HCT116 (cell line): ENCODE measurements around the gene OLA1. TPM values are rescaled to one million over a fixed set of nuclear protein-coding genes. Genes with fewer than 3 reads are reported as not detected.

Source experiments
- ATAC-seq: fragments of 200-7000 bp; cut with Tn5 transposase; 2 replicates; pipeline ENCODE4 v1.9.1; 2020; ENCODE audit warnings: mild to moderate bottlenecking, moderate library complexity
- BruUV-seq: library from RNA; stranded (reverse); fragments of 400-500 nt; replicated peaks from 2 replicates; lab custom pipeline; 2021; lab: Mats Ljungman, UMichigan
- CTCF ChIA-PET: fragments of 300-600 bp; sonication (Branson Sonifier 250); formaldehyde crosslinking; loops from one replicate; lab custom pipeline; 2021; ENCODE audit warnings: antibody characterized with exemption; lab: Charles Lee
- POLR2A ChIA-PET: fragments of 300-600, 350-600 bp; sonication (Branson Sonifier 250); formaldehyde crosslinking; loops from one replicate; lab custom pipeline; 2021; ENCODE audit warnings: antibody characterized with exemption; lab: Charles Lee
- RAD21 ChIA-PET, 2 experiments: fragments of 300-600 bp; sonication (Branson Sonifier 250); formaldehyde crosslinking; loops; one replicate each; lab custom pipeline; 2023; ENCODE audit warnings: low total read pairs in 2 of 2; ENCODE audit not compliant: uncharacterized antibody in 2 of 2, unreplicated experiment in 2 of 2, low non-redundant PET in 1 of 2; lab: Charles Lee
- DNase-seq: peaks from one replicate; pipeline ENCODE4 v3.0.0-alpha.2; 2010; ENCODE audit warnings: low read depth, low spot score
- H2AFZ ChIP-seq: fragments of 200-600 bp; shearing (Covaris generic), sonication (generic); 2 replicates; pipeline ENCODE4 v1.6.1; 2017; ENCODE audit warnings: low read depth, mixed run types, mixed read lengths, antibody characterized with exemption, low read length; ENCODE audit not compliant: poor library complexity, severe bottlenecking
- H3K27ac ChIP-seq: 2 replicates; pipeline ENCODE4 v1.5.1; 2012; ENCODE audit warnings: low read depth, low read length
- H3K27me3 ChIP-seq: fragments of 200-600 bp; sonication (generic); 2 replicates; pipeline ENCODE4 v1.6.1; 2016; ENCODE audit warnings: mixed run types, low read length, mixed read lengths; ENCODE audit not compliant: insufficient read depth
- H3K36me3 ChIP-seq, 2 experiments: fragments of 200-500 bp in 1 of 2; fragments of 200-600 bp in 1 of 2; sonication (Bioruptor generic) in 1 of 2; sonication (generic) in 1 of 2; 2 replicates each; pipeline versions ENCODE4 v1.5.1 to v1.6.1; 2014 to 2016; ENCODE audit warnings: low read length in 2 of 2, inconsistent platforms in 1 of 2, mixed read lengths in 1 of 2, mixed run types in 1 of 2; ENCODE audit not compliant: insufficient read depth in 2 of 2, control insufficient read depth in 1 of 2
- H3K4me1 ChIP-seq, 2 experiments: fragments of 200-600 bp in 1 of 2; sonication (generic) in 1 of 2; 2 replicates each; pipeline versions ENCODE4 v1.5.1 to v1.6.1; 2012 to 2017; ENCODE audit warnings: low read length in 2 of 2, inconsistent platforms in 1 of 2, mild to moderate bottlenecking in 1 of 2, mixed read lengths in 1 of 2, mixed run types in 1 of 2, moderate library complexity in 1 of 2; ENCODE audit not compliant: insufficient read depth in 2 of 2, control insufficient read depth in 1 of 2
- H3K4me2 ChIP-seq: fragments of 200-600 bp; sonication (generic); 2 replicates; pipeline ENCODE4 v1.6.1; 2017; ENCODE audit warnings: mixed run types, low read length, mixed read lengths
- H3K4me3 ChIP-seq, 2 experiments: fragments of 200-600 bp in 1 of 2; sonication (generic) in 1 of 2; replicated peaks in 1 of 2; 2 replicates each; pipeline ENCODE4 v1.5.1; 2011 to 2016; ENCODE audit warnings: low read length in 2 of 2, control low read depth in 1 of 2, low read depth in 1 of 2, mild to moderate bottlenecking in 1 of 2, mixed read lengths in 1 of 2, mixed run types in 1 of 2
- H3K79me2 ChIP-seq: fragments of 200-600 bp; sonication (generic); 2 replicates; pipeline ENCODE4 v1.6.1; 2017; ENCODE audit warnings: mild to moderate bottlenecking, mixed run types, low read length, moderate library complexity, mixed read lengths; ENCODE audit not compliant: insufficient read depth
- H3K9ac ChIP-seq: fragments of 200-600 bp; sonication (generic); 2 replicates; pipeline ENCODE4 v1.6.1; 2016; ENCODE audit warnings: low read length, mixed read lengths
- H3K9me2 ChIP-seq: fragments of 200-600 bp; sonication (generic), shearing (Covaris generic); 2 replicates; pipeline ENCODE4 v1.6.1; 2017; ENCODE audit warnings: mixed run types, mild to moderate bottlenecking, moderate library complexity; ENCODE audit not compliant: insufficient read depth
- H3K9me3 ChIP-seq, 2 experiments: fragments of 200-500 bp in 1 of 2; fragments of 200-600 bp in 1 of 2; sonication (Bioruptor generic) in 1 of 2; sonication (generic) in 1 of 2; 2 replicates each; pipeline ENCODE4 v1.6.1; 2014 to 2017; ENCODE audit warnings: low read length in 2 of 2, mixed read lengths in 2 of 2, inconsistent platforms in 1 of 2, low read depth in 1 of 2, mild to moderate bottlenecking in 1 of 2, mixed run types in 1 of 2, moderate library complexity in 1 of 2; ENCODE audit not compliant: control insufficient read depth in 1 of 2, insufficient read depth in 1 of 2
- H4K20me1 ChIP-seq: fragments of 200-600 bp; sonication (generic), shearing (Covaris generic); 2 replicates; pipeline ENCODE4 v1.6.1; 2017; ENCODE audit warnings: mixed run types, mild to moderate bottlenecking, moderate library complexity; ENCODE audit not compliant: insufficient read depth
- CEBPB ChIP-seq: IDR thresholded peaks from 2 replicates; pipeline ENCODE4 v1.6.1; 2012; ENCODE audit warnings: low read depth
- EGR1 ChIP-seq: IDR thresholded peaks from 2 replicates; pipeline ENCODE4 v1.6.1; 2012; ENCODE audit warnings: low read depth
- EZH2 ChIP-seq: fragments of 200-600 bp; sonication (generic); IDR thresholded peaks from 2 replicates; pipeline ENCODE4 v1.6.1; 2017; ENCODE audit warnings: antibody characterized with exemption, mixed run types
- EZH2phosphoT487 ChIP-seq: fragments of 200-600 bp; IDR thresholded peaks from 2 replicates; pipeline ENCODE4 v1.6.1; 2018; ENCODE audit warnings: antibody characterized with exemption, borderline replicate concordance
- FOSL1 ChIP-seq: IDR thresholded peaks from 2 replicates; pipeline ENCODE4 v1.6.1; 2012; ENCODE audit warnings: low read depth
- JUND ChIP-seq: IDR thresholded peaks from 2 replicates; pipeline ENCODE4 v1.6.1; 2012
- SP1 ChIP-seq: IDR thresholded peaks from 2 replicates; pipeline ENCODE4 v1.6.1; 2012; ENCODE audit warnings: low read depth
- SRF ChIP-seq: IDR thresholded peaks from 2 replicates; pipeline ENCODE4 v1.6.1; 2012; ENCODE audit warnings: low read depth
- YY1 ChIP-seq: IDR thresholded peaks from 2 replicates; pipeline ENCODE4 v1.6.1; 2011; ENCODE audit warnings: low read length, low read depth, moderate library complexity, mild to moderate bottlenecking; ENCODE audit not compliant: insufficient replicate concordance; ENCODE audit errors: extremely low read depth
- ZNF274 ChIP-seq: fragments of 200-500 bp; sonication (Bioruptor generic); IDR thresholded peaks from 2 replicates; pipeline ENCODE4 v1.6.1; 2014; ENCODE audit warnings: mild to moderate bottlenecking, low read depth, low read length, inconsistent platforms
- intact Hi-C: fragments of 100-400 bp; cut with micrococcal nuclease; formaldehyde crosslinking; loops from 2 replicates; pipeline ENCODE4 v1.10.0; 2022
- total RNA-seq: library from RNA; stranded (reverse); gene quantifications from one replicate; pipeline ENCODE4 v1.2.1, GENCODE V29; 2021; ENCODE audit not compliant: unreplicated experiment
- TF ChIP-seq, protein P1 (sequence below), 3 experiments: fragments of 200-600 bp in 1 of 3; sonication (generic) in 1 of 3; IDR thresholded peaks in 2 of 3; conservative IDR thresholded peaks in 1 of 3; 2 replicates each; pipeline ENCODE4 v1.5.1; 2012 to 2017; ENCODE audit warnings: low read depth in 2 of 3, low read length in 2 of 3, antibody characterized with exemption in 1 of 3, borderline replicate concordance in 1 of 3, control low read depth in 1 of 3, mild to moderate bottlenecking in 1 of 3, mixed read lengths in 1 of 3, mixed run types in 1 of 3, moderate library complexity in 1 of 3; ENCODE audit not compliant: insufficient read depth in 1 of 3
- TF ChIP-seq, protein P2 (sequence below): IDR thresholded peaks from 2 replicates; pipeline ENCODE4 v1.6.1; 2012; ENCODE audit warnings: low read depth
- TF ChIP-seq, protein P3 (sequence below): IDR thresholded peaks from 2 replicates; pipeline ENCODE4 v1.6.1; 2012
- TF ChIP-seq, protein P4 (sequence below): IDR thresholded peaks from 2 replicates; pipeline ENCODE4 v1.6.1; 2011; ENCODE audit warnings: mild to moderate bottlenecking, low read length, moderate library complexity; ENCODE audit not compliant: insufficient replicate concordance; ENCODE audit errors: extremely low read depth

Gene OLA1
- total RNA-seq, 1 experiment from 2014 or later: 219 TPM

DNA sequence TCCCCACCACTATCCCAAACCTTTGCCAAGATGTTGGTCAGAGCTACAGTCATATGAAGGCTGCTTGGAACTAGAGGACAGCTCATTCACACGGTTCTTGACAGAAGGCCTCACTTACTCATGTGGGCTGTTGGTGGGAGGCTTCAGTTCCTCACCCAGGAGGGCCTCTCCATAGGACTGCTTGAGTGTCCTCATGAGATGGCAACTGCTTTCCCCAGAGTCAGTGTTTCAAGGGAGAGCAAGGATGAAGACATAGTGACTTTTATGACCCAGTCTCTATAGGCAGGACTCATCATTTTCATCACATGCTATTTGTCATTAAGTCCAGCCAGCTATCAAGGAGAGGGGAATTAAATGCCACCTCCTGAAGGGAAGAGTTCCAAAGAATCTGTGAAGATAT, 33.4 kb upstream of the OLA1 start:
- no peaks in the 10 kb centered on the region for H4K20me1 ChIP-seq
- H3K4me1 ChIP-seq: no peaks in the 10 kb centered on the region
- BruUV-seq: no TSS peak
- no peak overlapping the region for H3K9ac ChIP-seq
- H3K79me2 ChIP-seq: no peaks in the 10 kb centered on the region
- H3K9me3 ChIP-seq: no peaks in the 10 kb centered on the region
- H2AFZ ChIP-seq: no peak overlapping the region
- no peaks in the 10 kb centered on the region for H3K36me3 ChIP-seq
- no peak overlapping the region for H3K4me2 ChIP-seq
- no peaks in the 10 kb centered on the region for H3K9me2 ChIP-seq
- H3K4me3 ChIP-seq: no peak overlapping the region
- TF ChIP-seq, protein P1, sequence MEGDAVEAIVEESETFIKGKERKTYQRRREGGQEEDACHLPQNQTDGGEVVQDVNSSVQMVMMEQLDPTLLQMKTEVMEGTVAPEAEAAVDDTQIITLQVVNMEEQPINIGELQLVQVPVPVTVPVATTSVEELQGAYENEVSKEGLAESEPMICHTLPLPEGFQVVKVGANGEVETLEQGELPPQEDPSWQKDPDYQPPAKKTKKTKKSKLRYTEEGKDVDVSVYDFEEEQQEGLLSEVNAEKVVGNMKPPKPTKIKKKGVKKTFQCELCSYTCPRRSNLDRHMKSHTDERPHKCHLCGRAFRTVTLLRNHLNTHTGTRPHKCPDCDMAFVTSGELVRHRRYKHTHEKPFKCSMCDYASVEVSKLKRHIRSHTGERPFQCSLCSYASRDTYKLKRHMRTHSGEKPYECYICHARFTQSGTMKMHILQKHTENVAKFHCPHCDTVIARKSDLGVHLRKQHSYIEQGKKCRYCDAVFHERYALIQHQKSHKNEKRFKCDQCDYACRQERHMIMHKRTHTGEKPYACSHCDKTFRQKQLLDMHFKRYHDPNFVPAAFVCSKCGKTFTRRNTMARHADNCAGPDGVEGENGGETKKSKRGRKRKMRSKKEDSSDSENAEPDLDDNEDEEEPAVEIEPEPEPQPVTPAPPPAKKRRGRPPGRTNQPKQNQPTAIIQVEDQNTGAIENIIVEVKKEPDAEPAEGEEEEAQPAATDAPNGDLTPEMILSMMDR (IDR thresholded peaks at IDR 0.05 in 2 of 3, conservative IDR thresholded peaks at IDR 0.05 in 1 of 3; ENCODE audit: borderline replicate concordance in 1 of 3, insufficient read depth in 1 of 3, low read depth in 2 of 3, low read length in 2 of 3): no peak
- intact Hi-C loops: no loop called here
- H3K27me3 ChIP-seq: no peaks in the 10 kb centered on the region
- no peak for ATAC-seq
- DNase-seq: no peak
- no peak overlapping the region for H3K27ac ChIP-seq
- ChIA-PET RAD21 (no interaction called here), POLR2A (no interaction called here), CTCF (no interaction called here)

DNA sequence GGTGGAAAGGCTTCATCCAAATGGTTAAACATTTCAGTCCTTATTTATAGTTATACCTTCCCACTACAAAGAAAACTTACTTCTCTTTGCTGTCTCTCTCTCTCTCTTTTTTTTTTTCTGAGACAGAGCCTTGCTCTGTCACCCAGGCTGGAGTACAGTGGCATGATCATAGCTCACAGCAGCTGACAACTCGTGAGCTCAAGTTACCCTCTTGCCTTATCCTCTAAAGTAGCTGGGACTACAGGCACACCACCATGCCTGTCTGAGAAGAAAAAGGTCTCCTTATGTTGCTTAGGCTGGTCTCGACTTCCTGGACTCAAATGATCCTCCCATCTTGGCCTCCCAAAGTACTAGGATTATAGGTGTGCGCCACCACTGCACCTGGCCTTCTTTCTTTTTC, 32.3 kb upstream of the OLA1 start:
- intact Hi-C loops: no loop called here
- Histone ChIP-seq H3K79me2 (no peaks in the 10 kb centered on the region), H3K27ac (no peak overlapping the region), H3K36me3 (no peaks in the 10 kb centered on the region), H4K20me1 (no peaks in the 10 kb centered on the region), H3K4me3 (no peak overlapping the region), H3K9ac (no peak overlapping the region), H2AFZ (no peak overlapping the region), H3K9me2 (no peaks in the 10 kb centered on the region), H3K4me1 (no peaks in the 10 kb centered on the region), H3K27me3 (no peaks in the 10 kb centered on the region), H3K9me3 (no peaks in the 10 kb centered on the region), H3K4me2 (no peak overlapping the region)
- DNase-seq (no peak), ATAC-seq (no peak)
- ChIA-PET CTCF (no interaction called here), RAD21 (no interaction called here), POLR2A (no interaction called here)
- TF ChIP-seq EGR1 (no peak), CEBPB (no peak), EZH2phosphoT487 (no peak), SRF (no peak), JUND (no peak), YY1 (no peak), ZNF274 (no peak), SP1 (no peak), FOSL1 (no peak), EZH2 (no peak)
- TF ChIP-seq, protein P2, sequence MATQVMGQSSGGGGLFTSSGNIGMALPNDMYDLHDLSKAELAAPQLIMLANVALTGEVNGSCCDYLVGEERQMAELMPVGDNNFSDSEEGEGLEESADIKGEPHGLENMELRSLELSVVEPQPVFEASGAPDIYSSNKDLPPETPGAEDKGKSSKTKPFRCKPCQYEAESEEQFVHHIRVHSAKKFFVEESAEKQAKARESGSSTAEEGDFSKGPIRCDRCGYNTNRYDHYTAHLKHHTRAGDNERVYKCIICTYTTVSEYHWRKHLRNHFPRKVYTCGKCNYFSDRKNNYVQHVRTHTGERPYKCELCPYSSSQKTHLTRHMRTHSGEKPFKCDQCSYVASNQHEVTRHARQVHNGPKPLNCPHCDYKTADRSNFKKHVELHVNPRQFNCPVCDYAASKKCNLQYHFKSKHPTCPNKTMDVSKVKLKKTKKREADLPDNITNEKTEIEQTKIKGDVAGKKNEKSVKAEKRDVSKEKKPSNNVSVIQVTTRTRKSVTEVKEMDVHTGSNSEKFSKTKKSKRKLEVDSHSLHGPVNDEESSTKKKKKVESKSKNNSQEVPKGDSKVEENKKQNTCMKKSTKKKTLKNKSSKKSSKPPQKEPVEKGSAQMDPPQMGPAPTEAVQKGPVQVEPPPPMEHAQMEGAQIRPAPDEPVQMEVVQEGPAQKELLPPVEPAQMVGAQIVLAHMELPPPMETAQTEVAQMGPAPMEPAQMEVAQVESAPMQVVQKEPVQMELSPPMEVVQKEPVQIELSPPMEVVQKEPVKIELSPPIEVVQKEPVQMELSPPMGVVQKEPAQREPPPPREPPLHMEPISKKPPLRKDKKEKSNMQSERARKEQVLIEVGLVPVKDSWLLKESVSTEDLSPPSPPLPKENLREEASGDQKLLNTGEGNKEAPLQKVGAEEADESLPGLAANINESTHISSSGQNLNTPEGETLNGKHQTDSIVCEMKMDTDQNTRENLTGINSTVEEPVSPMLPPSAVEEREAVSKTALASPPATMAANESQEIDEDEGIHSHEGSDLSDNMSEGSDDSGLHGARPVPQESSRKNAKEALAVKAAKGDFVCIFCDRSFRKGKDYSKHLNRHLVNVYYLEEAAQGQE: no peak
- TF ChIP-seq, protein P3, sequence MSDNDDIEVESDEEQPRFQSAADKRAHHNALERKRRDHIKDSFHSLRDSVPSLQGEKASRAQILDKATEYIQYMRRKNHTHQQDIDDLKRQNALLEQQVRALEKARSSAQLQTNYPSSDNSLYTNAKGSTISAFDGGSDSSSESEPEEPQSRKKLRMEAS: no peak
- TF ChIP-seq, protein P4, sequence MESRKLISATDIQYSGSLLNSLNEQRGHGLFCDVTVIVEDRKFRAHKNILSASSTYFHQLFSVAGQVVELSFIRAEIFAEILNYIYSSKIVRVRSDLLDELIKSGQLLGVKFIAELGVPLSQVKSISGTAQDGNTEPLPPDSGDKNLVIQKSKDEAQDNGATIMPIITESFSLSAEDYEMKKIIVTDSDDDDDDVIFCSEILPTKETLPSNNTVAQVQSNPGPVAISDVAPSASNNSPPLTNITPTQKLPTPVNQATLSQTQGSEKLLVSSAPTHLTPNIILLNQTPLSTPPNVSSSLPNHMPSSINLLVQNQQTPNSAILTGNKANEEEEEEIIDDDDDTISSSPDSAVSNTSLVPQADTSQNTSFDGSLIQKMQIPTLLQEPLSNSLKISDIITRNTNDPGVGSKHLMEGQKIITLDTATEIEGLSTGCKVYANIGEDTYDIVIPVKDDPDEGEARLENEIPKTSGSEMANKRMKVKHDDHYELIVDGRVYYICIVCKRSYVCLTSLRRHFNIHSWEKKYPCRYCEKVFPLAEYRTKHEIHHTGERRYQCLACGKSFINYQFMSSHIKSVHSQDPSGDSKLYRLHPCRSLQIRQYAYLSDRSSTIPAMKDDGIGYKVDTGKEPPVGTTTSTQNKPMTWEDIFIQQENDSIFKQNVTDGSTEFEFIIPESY: no peak
- BruUV-seq: no TSS peak
